MM.1S (cell line): Measurements from ENCODE around the gene ANKRD44.

Experiments used
- DNase-seq: peaks from one replicate; pipeline ENCODE4 v3.0.0-alpha.2; 2015
- H2AFZ ChIP-seq: fragments of 300-600 bp; sonication (generic); 2 replicates; pipeline ENCODE4 v1.6.0; 2016; ENCODE audit warnings: antibody characterized with exemption, low read length
- H3F3A ChIP-seq: fragments of 300-600 bp; sonication (generic); 2 replicates; pipeline ENCODE4 v1.6.1; 2016; ENCODE audit warnings: mild to moderate bottlenecking, antibody characterized with exemption, low read length, moderate library complexity, mixed read lengths; ENCODE audit not compliant: insufficient read depth
- H3K27ac ChIP-seq: fragments of 300-600 bp; sonication (generic); 2 replicates; pipeline ENCODE4 v1.5.1; 2016; ENCODE audit warnings: mild to moderate bottlenecking, low read length
- H3K27me3 ChIP-seq: fragments of 300-600 bp; sonication (generic); replicated peaks from 2 replicates; pipeline ENCODE4 v1.6.0; 2016; ENCODE audit warnings: low read length; ENCODE audit not compliant: insufficient read depth
- H3K36me3 ChIP-seq: fragments of 300-600 bp; sonication (generic); replicated peaks from 2 replicates; pipeline ENCODE4 v1.6.1; 2016; ENCODE audit warnings: mild to moderate bottlenecking, low read length, mixed read lengths; ENCODE audit not compliant: insufficient read depth
- H3K4me1 ChIP-seq: fragments of 300-600 bp; sonication (generic); 2 replicates; pipeline ENCODE4 v1.6.1; 2016; ENCODE audit warnings: low read length, mixed read lengths
- H3K4me2 ChIP-seq: fragments of 300-600 bp; sonication (generic); 2 replicates; pipeline ENCODE4 v1.6.0; 2016; ENCODE audit warnings: low read depth, low read length
- H3K4me3 ChIP-seq: fragments of 300-600 bp; sonication (generic); 2 replicates; pipeline ENCODE4 v1.5.1; 2016; ENCODE audit warnings: low read length, mixed read lengths
- H3K79me2 ChIP-seq: fragments of 300-600 bp; sonication (generic); 2 replicates; pipeline ENCODE4 v1.6.1; 2016; ENCODE audit warnings: mixed run types, low read length, mixed read lengths
- H3K9ac ChIP-seq: fragments of 300-600 bp; sonication (generic); 2 replicates; pipeline ENCODE4 v1.6.1; 2016; ENCODE audit warnings: low read length, mixed read lengths
- H3K9me2 ChIP-seq: fragments of 300-600 bp; sonication (generic); replicated peaks from 2 replicates; pipeline ENCODE4 v1.6.1; 2016; ENCODE audit warnings: mild to moderate bottlenecking, low read length, mixed read lengths; ENCODE audit not compliant: insufficient read depth
- H3K9me3 ChIP-seq: fragments of 300-600 bp; sonication (generic); replicated peaks from 2 replicates; pipeline ENCODE4 v1.6.1; 2016; ENCODE audit warnings: mild to moderate bottlenecking, low read length, mixed read lengths; ENCODE audit not compliant: insufficient read depth
- H4K20me1 ChIP-seq: fragments of 300-600 bp; sonication (generic); 2 replicates; pipeline ENCODE4 v1.6.1; 2016; ENCODE audit warnings: mild to moderate bottlenecking, low read length, moderate library complexity, mixed read lengths; ENCODE audit not compliant: insufficient read depth
- EZH2 ChIP-seq: fragments of 300-600 bp; sonication (generic); optimal IDR thresholded peaks from 2 replicates; pipeline ENCODE3; 2017; ENCODE audit warnings: low read depth, mild to moderate bottlenecking, antibody characterized with exemption, low read length, mixed read lengths
- EZH2phosphoT487 ChIP-seq: fragments of 300-600 bp; sonication (generic); IDR thresholded peaks from 2 replicates; pipeline ENCODE4 v1.6.1; 2018; ENCODE audit warnings: antibody characterized with exemption, low read length
- TF ChIP-seq, protein P1 (sequence below): fragments of 300-600 bp; sonication (generic); IDR thresholded peaks from 2 replicates; pipeline ENCODE4 v1.5.1; 2016; ENCODE audit warnings: antibody characterized with exemption, low read length, mixed read lengths

Gene ANKRD44

DNA sequence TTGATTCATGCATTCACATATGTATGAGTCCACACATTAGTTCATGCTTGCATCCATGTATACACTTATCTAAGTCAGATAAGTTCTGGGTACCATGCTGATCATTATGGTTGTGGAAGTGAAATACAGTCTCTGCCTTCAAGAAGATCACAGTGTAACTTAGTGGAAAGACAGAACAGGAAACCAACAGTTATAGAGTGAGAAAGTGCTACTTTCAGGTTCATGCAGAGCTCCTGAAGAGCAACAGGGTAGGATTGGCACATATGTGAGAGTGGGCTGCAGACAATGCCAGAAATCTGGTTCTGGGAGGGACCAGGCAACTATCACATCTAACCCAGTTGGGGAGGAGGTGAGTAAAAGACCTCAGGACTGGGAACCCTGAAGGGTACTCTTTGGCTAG lies 348.7 kb downstream of the ANKRD44 start:
- Histone ChIP-seq H3K9me3 (no peaks in the 10 kb centered on the region), H2AFZ (no peak overlapping the region), H3K27me3 (no peaks in the 10 kb centered on the region)

DNA sequence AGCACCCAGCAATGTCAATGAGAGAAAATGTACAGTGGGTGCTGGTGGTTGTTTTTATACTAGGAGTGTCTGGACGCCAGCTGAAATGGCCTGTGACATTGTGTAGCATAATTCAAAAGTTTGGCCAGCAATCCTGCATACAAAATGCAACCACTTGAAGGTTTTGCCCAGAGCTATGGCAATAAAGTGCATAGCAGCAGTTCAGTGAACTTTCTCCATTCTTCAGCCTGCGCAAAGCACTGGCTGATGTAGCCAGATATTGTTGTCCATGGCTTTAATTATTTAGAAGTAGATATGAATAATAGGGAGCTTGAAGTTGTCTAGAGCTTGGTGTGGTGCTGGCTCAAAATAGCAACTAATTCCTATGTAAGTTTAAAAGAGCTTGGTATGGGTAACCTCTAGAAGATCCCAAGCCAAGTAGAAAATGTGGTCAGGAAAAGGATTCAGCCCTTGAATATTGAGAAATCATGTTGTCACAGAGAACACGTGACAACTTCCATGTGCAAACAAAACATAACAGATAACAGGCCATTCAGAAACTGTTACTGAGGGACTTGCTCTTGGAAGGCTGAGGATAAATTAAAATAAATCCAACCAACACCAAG lies 350.7 kb downstream of the ANKRD44 start:
- no peaks in the 10 kb centered on the region for H3K9me2 ChIP-seq
- no peak overlapping the region for H2AFZ ChIP-seq
- no peaks in the 10 kb centered on the region for H3K9me3 ChIP-seq
- TF ChIP-seq EZH2 (no peak), EZH2phosphoT487 (no peak)
- TF ChIP-seq, protein P1, sequence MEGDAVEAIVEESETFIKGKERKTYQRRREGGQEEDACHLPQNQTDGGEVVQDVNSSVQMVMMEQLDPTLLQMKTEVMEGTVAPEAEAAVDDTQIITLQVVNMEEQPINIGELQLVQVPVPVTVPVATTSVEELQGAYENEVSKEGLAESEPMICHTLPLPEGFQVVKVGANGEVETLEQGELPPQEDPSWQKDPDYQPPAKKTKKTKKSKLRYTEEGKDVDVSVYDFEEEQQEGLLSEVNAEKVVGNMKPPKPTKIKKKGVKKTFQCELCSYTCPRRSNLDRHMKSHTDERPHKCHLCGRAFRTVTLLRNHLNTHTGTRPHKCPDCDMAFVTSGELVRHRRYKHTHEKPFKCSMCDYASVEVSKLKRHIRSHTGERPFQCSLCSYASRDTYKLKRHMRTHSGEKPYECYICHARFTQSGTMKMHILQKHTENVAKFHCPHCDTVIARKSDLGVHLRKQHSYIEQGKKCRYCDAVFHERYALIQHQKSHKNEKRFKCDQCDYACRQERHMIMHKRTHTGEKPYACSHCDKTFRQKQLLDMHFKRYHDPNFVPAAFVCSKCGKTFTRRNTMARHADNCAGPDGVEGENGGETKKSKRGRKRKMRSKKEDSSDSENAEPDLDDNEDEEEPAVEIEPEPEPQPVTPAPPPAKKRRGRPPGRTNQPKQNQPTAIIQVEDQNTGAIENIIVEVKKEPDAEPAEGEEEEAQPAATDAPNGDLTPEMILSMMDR = no peak
- DNase-seq = no peak
- no peaks in the 10 kb centered on the region for H3K36me3 ChIP-seq
- H3K4me2 ChIP-seq = no peak overlapping the region
- no peaks in the 10 kb centered on the region for H3K27me3 ChIP-seq
- H4K20me1 ChIP-seq = no peaks in the 10 kb centered on the region
- no peaks in the 10 kb centered on the region for H3K79me2 ChIP-seq
- H3F3A ChIP-seq = no peaks in the 10 kb centered on the region
- H3K9ac ChIP-seq = no peak overlapping the region
- H3K4me3 ChIP-seq = no peak overlapping the region
- no peak overlapping the region for H3K27ac ChIP-seq
- peaks cover 12% of the 10 kb centered on the region for H3K4me1 ChIP-seq

More for the DNA sequence above, 348.7 kb downstream of the ANKRD44 start:
- Histone ChIP-seq H3K9ac (no peak overlapping the region), H3K4me2 (no peak overlapping the region; the same call in 1 of the 2 replicates), H3K36me3 (no peaks in the 10 kb centered on the region), H3K4me3 (no peak overlapping the region), H3K9me2 (no peaks in the 10 kb centered on the region), H3K4me1 (peaks cover 12% of the 10 kb centered on the region), H3F3A (no peaks in the 10 kb centered on the region), H4K20me1 (no peaks in the 10 kb centered on the region), H3K79me2 (no peaks in the 10 kb centered on the region), H3K27ac (no peak overlapping the region)
- TF ChIP-seq, protein P1 = no peak
- TF ChIP-seq EZH2 = no peak
- TF ChIP-seq EZH2phosphoT487 = no peak
- DNase-seq = peak; percentile 52

DNA sequence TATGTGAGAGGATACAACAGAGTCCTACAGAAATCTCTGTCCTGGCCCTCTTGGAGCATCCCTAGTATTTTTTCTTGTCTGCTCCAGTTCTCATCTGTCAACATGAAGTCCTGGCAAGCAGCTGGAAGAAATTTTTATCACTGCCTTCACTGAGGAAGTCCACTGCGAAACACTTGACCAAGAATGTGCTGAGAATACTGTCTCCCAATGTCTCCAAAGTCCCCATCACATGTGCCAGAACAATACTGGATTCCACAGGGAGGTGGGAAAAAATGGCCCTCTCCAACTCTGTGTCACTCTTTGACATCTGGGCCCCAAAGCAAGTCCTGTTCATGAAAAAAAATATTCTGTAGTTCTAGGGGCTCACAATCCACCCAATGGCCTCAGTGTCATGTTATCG lies 351.3 kb downstream of the ANKRD44 start:
- Histone ChIP-seq H3K27me3 (no peaks in the 10 kb centered on the region), H4K20me1 (no peaks in the 10 kb centered on the region), H3K4me1 (peaks cover 12% of the 10 kb centered on the region), H3K36me3 (no peaks in the 10 kb centered on the region), H3F3A (no peaks in the 10 kb centered on the region), H3K9ac (no peak overlapping the region), H3K9me3 (no peaks in the 10 kb centered on the region), H3K79me2 (no peaks in the 10 kb centered on the region), H2AFZ (no peak overlapping the region), H3K9me2 (no peaks in the 10 kb centered on the region), H3K4me2 (no peak overlapping the region), H3K27ac (no peak overlapping the region), H3K4me3 (no peak overlapping the region)
- no peak for DNase-seq
- TF ChIP-seq EZH2 = no peak
- no peak for TF ChIP-seq EZH2phosphoT487
- TF ChIP-seq, protein P1 = no peak
